Measurements from ENCODE around the gene GFAP.
A peak's percentile ranks its signal among the peaks of the same experiment; 100 is the strongest.

Gene GFAP

DNA sequence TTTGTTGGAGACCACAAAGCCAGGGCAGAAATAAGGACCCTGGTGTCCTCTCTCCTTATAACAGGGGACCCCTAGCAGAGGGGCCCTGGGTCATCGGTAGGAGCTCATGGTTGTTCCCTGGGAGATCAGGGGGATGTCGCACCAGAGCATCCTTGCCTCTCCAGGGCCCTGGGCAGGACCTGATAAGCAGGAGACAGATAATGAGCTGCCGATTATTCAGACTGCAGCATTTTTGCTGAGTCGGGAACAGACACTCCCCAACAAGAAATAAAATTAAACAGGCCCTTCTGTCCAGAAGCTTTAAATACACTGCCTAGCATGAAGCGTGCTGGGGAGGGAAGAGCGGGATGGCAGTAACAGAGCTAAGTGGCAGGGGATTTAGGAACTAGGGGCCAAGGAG is 15.4 kb upstream of the GFAP start:
- DNase-seq: no peak

DNA sequence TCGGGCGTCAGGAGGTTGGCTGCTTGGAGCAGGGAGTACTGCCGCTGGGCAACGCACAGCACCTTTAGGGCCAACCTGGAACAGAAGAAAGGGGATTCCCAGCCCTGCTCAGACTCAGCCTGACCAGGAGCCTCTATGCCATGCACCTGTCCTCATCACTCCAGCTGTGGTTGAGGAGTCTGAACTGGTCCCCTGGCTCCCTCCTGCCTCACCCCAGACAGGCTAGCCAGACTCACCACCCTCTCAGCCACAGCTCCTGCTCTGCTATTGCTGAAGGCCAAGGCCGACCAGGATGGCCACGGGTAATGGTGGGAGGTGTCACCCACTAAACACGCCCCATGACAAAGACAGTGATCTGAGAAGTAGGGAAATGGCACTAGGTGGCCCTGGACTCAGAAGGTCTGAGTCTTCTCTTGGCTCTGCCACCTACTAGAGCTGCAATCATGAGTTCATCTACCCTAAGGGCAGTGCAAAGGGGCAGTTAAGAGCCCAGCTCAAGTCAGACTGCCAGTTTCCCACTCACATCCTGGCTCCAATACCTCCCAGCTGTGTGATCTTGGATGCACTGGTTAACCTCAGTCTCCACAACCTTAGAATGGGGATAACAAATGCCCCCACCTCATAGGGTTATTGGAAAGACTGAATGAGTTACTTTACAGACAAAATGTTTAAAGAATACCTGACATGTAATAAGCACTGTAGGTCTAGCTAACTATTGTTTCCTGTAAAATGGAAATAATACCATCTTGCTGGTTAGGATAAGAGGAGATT is 13.8 kb upstream of the GFAP start:
- no peak for DNase-seq

DNA sequence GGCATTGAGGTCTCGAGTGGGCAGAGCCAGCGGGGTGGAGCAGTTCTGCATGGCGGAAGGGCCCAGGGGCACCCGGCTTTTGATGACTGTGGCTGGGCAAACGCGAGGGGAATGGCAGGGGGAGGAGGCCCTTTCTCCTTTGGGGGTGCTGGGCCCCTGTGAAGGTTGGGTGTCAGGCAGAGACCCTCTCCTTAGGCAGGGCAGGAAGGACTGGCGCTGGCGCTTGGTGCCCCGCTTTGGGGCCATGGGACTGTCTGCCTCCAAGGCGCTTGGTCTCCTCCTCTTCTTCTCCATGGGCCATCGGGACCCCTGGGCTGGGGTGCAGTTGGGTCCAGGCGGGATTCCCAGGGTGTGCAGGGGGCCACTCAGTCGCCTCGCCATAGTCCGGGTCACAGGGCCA is 12.8 kb upstream of the GFAP start:
- DNase-seq: no peak

DNA sequence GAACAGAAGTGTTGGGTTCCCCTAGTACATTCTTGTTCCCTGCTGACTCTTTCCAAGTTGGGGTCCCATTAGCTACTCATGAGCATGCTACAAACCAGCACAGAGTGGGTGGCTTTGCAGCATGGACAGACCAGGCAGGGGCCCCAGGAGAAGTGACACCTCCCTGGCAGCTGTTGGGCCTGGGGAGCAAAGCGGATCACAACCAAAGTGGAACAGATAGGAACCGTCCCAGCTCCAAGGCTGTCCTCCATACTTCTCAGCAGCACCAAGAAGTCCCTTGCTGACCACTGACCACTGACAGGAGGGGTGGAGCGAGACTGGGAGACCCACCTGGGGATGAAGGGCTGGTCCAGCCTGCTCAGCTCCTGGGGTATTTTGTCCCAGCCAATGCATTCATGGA is 12.4 kb upstream of the GFAP start:
- no peak for DNase-seq

DNA sequence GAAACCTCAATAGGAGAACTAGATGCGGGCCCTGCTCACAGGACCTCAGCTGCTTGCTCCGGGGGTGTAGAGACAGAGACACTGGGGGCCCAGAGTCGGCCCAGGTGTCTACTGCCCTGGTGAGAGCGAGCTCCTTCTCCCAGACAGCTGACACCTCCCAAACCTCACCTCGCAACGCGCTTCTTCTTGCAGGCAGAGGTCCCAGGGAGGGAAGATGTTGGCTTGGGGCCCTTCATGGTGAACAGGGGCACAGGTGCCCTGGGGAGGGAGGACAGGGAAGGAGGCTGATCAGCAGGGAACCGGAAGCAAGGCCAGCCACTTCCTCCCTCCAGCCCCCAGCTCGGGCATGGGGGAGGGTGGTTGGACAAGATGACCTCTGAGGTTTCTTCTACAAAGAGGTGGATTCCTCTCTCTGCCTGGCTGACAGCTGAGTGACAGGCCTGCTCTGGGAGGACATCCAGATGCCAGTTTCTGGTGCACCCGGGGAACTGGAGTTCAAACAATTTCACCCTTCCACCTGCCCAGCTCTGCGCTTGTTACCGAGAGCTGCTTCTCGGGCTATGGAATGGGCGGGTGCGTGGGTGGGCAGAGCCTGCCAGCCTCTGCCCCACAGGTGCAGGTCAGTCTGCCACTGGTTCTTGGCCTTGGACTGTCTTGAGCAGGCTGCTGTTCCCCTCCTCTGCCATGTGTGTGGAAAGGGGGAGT is 11.7 kb upstream of the GFAP start:
- DNase-seq: no peak

- DNase-seq: no peak
Observed at GRCh38 chr17:44925731-44926697, 10.7 kb upstream of the GFAP start.

DNA sequence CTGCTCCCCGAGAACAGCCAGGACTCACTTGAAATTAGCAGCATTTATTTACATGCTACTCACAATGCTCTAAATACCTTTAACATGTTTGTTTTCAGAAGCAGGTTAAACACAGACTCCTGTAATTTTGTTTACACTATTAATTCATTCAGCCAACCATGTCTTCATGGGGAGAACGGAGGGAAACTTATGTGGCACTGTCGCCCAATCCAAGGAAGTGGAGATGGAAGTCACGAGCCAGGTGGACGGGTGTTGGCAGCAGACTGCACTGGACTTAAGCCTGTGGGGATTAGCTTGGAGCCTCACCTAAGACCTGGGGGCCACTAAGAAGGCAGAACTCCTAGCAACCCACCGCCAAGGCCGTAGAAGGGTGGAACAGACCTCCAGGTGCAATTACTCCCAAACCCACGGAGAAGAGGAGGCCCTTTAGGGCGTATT is 8.8 kb upstream of the GFAP start:
- DNase-seq: no peak

DNA sequence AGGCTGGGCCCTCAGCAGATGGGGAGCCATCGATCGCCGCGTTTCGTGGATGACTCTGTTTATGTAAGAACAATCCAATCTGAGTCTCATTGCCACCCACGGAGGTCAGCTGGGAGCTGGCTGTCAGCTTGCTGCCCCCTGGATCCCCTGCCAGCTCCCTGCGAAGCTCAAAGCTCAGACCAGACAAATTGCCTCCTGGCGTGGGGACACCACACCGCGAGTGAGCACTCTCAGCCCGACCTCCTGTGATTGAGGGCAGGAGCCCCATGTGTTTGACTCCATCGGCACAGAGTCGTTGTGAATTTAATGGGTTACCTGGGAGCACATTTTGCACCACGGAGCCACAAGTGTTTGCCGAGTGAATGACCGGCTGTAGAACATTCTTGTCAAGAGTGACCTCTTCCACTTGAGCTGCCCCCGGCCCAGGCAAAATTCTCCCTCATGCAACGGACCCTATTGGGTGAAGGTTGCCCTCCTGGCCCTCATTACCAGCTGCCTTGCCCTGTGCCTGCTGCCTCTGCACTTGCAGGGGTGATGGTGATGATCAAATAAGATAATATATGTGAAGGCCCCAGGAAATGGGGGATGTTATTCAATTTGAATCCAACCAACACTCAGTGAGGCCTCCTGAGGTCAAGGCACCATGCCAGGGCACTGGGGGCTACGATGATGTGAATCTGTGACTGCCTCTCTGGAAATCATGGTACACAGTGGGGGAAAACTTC is 7.6 kb upstream of the GFAP start:
- no peak for DNase-seq

GRCh38 chr17:44922136-44922535 is 6.8 kb upstream of the GFAP start:
- no peak for DNase-seq

GRCh38 chr17:44921122-44921882 is 6.0 kb upstream of the GFAP start:
- no peak for DNase-seq

DNA sequence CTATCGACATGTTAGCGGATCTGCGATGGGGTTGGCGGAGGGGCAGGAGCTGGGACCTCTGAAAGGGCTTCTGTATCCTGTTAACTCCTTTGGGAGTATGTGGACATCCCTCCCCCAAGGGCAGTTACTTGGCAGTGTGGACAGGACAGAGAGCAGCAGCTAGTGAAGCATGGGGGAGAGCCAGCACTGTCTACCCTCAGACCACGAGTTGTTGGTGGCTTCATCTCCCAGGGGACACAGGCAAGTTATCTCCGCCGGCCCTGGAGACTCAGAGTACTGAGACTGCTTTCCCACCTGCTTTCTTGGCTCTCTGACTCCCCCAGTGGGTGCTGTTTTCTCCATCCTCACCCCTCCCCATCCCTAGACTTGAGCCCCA is 5.3 kb upstream of the GFAP start:
- no peak for DNase-seq

DNA sequence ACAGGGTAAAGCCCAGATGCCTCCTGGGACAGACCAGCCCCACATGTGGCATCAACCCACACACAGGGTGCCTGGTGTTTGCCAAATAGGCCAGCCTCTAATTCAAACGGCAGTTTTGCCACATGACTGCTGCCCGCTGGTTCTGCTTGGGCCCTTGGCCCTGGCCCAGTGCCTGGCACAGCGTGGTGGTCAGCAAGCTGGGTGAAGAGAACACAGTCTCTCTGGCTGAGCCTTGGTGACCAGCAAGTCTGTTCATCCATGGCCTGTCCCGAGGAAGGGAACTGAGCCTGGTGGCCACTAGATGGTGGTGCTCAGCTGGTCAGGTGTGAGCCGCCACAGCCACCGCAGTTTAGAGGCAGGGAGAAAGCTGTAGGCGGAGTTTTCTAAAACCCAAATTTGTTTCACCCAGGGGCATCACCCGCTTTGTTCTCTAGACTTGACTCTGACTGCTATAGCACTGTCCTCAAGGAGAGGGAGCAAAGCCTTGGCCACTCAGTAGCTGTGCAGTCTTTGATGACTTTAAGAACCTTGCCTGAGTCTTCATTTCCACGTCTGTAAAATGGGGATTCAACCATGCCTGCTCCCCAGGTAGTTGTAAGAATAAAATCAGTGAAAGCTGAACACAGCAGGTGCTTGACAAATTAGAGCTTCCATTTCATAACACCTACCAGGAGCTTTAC is 4.7 kb upstream of the GFAP start:
- DNase-seq: peak; percentile 30

DNA sequence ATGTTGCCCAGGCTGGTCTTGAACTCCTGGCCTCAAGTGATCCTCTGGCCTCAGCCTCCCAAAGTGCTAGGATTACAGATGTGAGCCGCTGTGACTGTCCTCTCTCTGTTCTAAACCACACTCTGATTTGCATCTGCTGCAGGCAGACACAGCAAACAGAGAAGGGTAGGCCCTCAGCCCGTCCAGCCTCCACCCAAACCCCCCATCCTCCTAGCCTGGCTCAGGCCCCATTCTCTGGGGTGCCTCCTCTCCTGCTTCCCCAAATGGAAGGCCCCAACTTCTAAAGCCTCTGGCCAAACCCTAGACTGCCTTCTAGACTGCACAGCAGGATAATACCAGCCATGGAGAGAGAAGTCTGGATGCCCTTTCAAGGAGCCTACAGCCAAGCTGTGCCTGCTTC is 4.1 kb upstream of the GFAP start:
- DNase-seq: no peak

GRCh38 chr17:44918006-44918405 is 2.7 kb upstream of the GFAP start:
- DNase-seq: no peak

GRCh38 chr17:44917456-44917855 is 2.2 kb upstream of the GFAP start:
- no peak for DNase-seq

DNA sequence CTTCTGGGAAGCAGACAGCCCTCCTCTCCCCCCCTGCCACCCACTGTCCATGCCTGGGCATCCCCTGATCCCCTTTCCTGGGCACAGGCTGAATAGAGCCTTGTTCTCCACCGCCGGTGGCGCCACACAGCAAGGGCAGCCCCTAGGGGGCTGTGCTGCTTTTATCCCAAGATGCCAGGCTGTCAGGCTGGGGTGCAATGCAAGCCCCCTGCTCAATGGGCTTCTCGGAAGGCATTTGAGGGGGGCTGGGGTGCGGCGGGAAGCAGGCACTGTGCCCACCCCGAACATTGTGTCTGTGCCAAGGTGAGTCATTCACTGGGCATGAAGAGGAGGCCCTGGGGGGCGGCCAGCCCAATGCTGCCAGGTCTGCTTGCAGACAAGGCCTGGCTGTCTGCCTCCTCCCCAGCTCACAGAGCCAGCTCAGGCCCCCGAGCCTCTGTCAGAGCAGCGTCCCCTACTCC is 1.5 kb upstream of the GFAP start:
- DNase-seq: no peak

DNA sequence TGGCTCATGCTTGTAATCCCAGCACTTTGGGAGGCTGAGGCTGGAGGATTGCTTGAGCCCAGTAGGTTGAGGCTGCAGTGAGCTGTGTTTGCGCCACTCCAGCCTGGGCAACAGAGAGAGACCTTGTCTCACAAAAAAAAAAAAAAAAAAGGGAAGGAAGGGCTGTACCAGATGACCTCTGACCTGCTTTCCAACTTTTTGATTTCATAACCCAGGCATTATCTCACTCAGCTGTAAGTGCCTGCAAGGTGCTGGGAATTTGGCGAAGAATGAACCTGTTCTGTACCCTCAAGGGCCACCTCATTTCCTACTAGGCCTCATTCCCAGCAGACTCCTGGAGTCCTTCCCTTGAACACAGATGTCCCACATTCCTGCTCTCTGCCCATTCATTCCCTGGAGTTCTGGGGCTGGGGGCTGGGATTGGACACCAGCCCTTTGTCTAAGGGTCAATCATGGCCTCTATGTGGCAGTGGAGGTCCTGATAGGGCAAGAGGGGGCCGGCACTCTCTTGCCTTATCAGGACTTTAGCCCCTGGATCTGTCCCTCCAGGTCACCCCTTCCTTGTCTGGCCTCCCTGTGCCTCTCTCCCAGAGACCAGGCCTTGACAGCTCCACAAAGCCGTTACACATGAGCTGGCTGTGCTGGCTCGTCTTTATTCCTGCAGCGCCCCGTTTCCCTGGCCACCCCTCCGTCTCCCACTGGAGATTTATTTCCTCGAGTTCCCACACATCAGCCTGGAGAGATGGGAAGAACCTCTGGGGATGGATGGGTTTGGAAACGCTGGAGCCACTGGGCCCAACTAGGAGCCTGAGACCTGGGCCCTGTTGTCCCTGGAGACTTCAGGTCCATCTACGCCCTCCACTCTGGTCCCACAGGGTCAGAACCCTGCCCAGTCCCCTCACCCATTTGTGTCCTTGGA is 821 bp upstream of the GFAP start:
- DNase-seq: no peak

- no peak for DNase-seq
Observed at GRCh38 chr17:44914698-44915271, 515 bp downstream of the GFAP start.

DNA sequence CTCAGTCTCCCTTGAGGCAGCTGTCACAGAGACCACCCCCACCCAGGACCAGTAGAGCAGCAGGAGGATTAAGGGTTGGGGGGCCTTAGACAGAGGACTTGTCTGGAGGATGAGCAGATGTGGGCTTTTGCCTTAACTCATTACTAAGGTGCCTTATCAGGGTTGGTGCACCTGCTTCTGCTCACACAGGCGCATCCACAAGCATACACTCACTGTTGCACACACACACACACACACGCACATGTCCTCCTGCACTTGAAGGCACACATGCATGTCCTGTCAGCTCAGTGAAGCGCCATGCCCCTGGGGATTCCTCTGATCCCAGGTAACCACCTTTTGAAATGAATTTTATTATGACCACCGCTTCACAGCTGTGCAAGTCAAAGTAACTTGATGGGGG is 1.2 kb downstream of the GFAP start:
- DNase-seq: no peak

GRCh38 chr17:44913676-44914075 is 1.6 kb downstream of the GFAP start:
- no peak for DNase-seq

Data from NCI-H2029 (cell line).